ENCODE data around the gene MTA2.

- TF ChIP-seq CTCF (IDR thresholded peaks at IDR 0.05) (no peak), POLR2A (IDR thresholded peaks at IDR 0.05) (no peak), EP300 (IDR thresholded peaks at IDR 0.05) (no peak)
Measured at GRCh38 chr11:62559204-62559603, 42.5 kb downstream of the MTA2 start.
